Endodermal cell (in vitro differentiated cells): ENCODE data around the gene ELAVL2. TPM values are rescaled to one million over a fixed set of nuclear protein-coding genes. Genes with fewer than 3 reads are reported as not detected.

Source experiments
- DNase-seq: peaks from one replicate; pipeline ENCODE4 v3.0.0-alpha.2; 2017
- H3K27ac ChIP-seq: 2 replicates; pipeline ENCODE4 v1.5.1; 2013; ENCODE audit warnings: mild to moderate bottlenecking, low read depth, low read length, moderate library complexity
- H3K27me3 ChIP-seq: 2 replicates; pipeline ENCODE4 v1.6.1; 2013; ENCODE audit warnings: mild to moderate bottlenecking, low read length, moderate library complexity; ENCODE audit not compliant: insufficient read depth, control insufficient read depth, poor library complexity, severe bottlenecking
- H3K36me3 ChIP-seq: 2 replicates; pipeline ENCODE4 v1.7.0; 2013; ENCODE audit warnings: mild to moderate bottlenecking, low read length, moderate library complexity; ENCODE audit not compliant: control insufficient read depth, insufficient read depth
- H3K4me1 ChIP-seq: one replicate; pipeline ENCODE4 v1.7.0; 2013; ENCODE audit warnings: low read length; ENCODE audit not compliant: control insufficient read depth, insufficient read depth
- H3K4me3 ChIP-seq: 2 replicates; pipeline ENCODE4 v1.5.1; 2013; ENCODE audit warnings: mild to moderate bottlenecking, low read length, moderate library complexity
- H3K9ac ChIP-seq: 2 replicates; pipeline ENCODE4 v1.6.1; 2013; ENCODE audit warnings: mild to moderate bottlenecking, low read length, moderate library complexity; ENCODE audit not compliant: poor library complexity, severe bottlenecking; ENCODE audit errors: extremely low read depth
- H3K9me3 ChIP-seq: 2 replicates; pipeline ENCODE4 v1.6.1; 2013; ENCODE audit warnings: mild to moderate bottlenecking, low read length, moderate library complexity; ENCODE audit not compliant: control insufficient read depth
- H3K27ac Mint-ChIP-seq: 2 replicates; pipeline ENCODE4 v1.8.0; 2020; ENCODE audit warnings: mixed read lengths
- H3K27me3 Mint-ChIP-seq: 2 replicates; pipeline ENCODE4 v1.8.0; 2021; ENCODE audit warnings: mild to moderate bottlenecking, mixed read lengths; ENCODE audit not compliant: insufficient read depth
- H3K36me3 Mint-ChIP-seq: 2 replicates; pipeline ENCODE4 v1.8.0; 2020; ENCODE audit warnings: low read depth, mixed read lengths
- H3K4me1 Mint-ChIP-seq: 2 replicates; pipeline ENCODE4 v1.8.0; 2020; ENCODE audit warnings: mixed read lengths
- H3K4me3 Mint-ChIP-seq: 2 replicates; pipeline ENCODE4 v1.8.0; 2020; ENCODE audit warnings: mild to moderate bottlenecking, moderate library complexity, mixed read lengths
- H3K9me3 Mint-ChIP-seq: 2 replicates; pipeline ENCODE4 v1.8.0; 2020; ENCODE audit warnings: mild to moderate bottlenecking, mixed read lengths
- WGBS, 2 experiments: methylation state at CpG; one replicate each; pipeline versions ENCODE4 v1.1.5 to v1.1.7; 2013; ENCODE audit warnings: missing lambda C conversion rate in 2 of 2, mixed read lengths in 1 of 2; ENCODE audit not compliant: insufficient coverage in 1 of 2, insufficient read length in 1 of 2; 5-methylcytosine and 5-hydroxymethylcytosine counted together
- total RNA-seq, 2 donors: library from RNA; stranded (reverse); fragmentation: NEBNext Ultra II Directional in 1 of 2; extraction: Animal tissue kit (Norgen Biotek cat#: 25700) in 1 of 2; gene quantifications; 2 replicates in 1 of 2; 3 replicates in 1 of 2; pipeline ENCODE4 v1.2.1, GENCODE V29; 2021
- TF ChIP-seq, protein P1 (sequence below): fragments of 200-600 bp; sonication (generic); conservative IDR thresholded peaks from 2 replicates; pipeline ENCODE4 v1.5.0; 2021; ENCODE audit warnings: antibody characterized with exemption, mild to moderate bottlenecking

The ELAVL2 gene
- total RNA-seq, 2 donors from 2014 or later: 4.7 to 6.2 TPM

DNA sequence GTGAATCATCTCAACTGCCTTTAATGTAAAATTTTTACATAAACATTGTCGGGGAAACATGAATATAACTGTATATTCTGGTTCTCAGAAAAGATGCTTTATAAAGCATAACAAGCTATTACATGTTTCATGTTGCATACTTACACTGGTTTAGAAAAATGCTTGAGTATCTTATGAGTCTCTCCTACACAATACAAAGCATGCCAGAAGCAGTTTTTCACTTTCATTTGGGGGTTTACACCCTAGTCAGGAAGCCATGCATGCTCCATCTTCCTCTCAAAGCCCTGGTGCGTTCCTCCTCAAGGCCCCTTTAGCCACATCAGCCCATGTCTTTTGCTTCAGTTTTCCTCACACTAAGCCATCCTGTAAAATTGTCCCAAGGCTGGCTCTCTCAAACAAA, 22.8 kb downstream of the ELAVL2 start:
- Histone ChIP-seq H3K9ac (no peak overlapping the region), H3K27me3 (no peaks in the 10 kb centered on the region), H3K36me3 (no peaks in the 10 kb centered on the region), H3K9me3 (no peaks in the 10 kb centered on the region), H3K4me1 (no peaks in the 10 kb centered on the region), H3K4me3 (no peak overlapping the region), H3K27ac (no peak overlapping the region)
- Mint-ChIP-seq H3K27me3 (no peaks in the 10 kb centered on the region), H3K27ac (no peak overlapping the region), H3K4me3 (no peak overlapping the region), H3K9me3 (no peaks in the 10 kb centered on the region), H3K36me3 (no peaks in the 10 kb centered on the region), H3K4me1 (peaks cover 11% of the 10 kb centered on the region)
- no peak for DNase-seq
- TF ChIP-seq, protein P1, sequence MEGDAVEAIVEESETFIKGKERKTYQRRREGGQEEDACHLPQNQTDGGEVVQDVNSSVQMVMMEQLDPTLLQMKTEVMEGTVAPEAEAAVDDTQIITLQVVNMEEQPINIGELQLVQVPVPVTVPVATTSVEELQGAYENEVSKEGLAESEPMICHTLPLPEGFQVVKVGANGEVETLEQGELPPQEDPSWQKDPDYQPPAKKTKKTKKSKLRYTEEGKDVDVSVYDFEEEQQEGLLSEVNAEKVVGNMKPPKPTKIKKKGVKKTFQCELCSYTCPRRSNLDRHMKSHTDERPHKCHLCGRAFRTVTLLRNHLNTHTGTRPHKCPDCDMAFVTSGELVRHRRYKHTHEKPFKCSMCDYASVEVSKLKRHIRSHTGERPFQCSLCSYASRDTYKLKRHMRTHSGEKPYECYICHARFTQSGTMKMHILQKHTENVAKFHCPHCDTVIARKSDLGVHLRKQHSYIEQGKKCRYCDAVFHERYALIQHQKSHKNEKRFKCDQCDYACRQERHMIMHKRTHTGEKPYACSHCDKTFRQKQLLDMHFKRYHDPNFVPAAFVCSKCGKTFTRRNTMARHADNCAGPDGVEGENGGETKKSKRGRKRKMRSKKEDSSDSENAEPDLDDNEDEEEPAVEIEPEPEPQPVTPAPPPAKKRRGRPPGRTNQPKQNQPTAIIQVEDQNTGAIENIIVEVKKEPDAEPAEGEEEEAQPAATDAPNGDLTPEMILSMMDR: no peak
- 89% methylated on average over 2 of the region's 2 CpGs; no CpG with 5 or more reads in 1 of the 2 experiments for WGBS, 2 experiments

DNA sequence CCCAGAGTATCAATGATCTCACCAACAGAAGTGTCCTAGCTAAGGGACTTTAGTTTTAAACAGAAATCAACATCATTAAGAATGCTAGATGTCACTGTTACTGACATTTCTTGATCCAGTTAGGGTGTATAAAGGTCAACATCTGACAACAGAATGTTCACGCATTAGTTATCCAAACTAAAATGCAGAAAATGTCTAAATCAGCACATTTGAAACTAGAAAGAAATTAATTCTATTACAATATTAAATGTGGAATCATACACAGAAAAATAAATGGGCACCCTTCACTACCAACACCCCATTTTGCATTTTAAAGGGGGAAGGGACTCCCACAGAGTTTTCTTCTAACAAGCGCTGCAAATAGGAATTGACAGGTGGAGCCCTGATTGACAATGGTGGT, 24.5 kb downstream of the ELAVL2 start:
- WGBS, 2 experiments: 90% methylated on average over 2 of the region's 2 CpGs; no CpG with 5 or more reads in 1 of the 2 experiments
- Mint-ChIP-seq H3K9me3 (no peaks in the 10 kb centered on the region), H3K27me3 (no peaks in the 10 kb centered on the region), H3K36me3 (no peaks in the 10 kb centered on the region), H3K4me3 (no peak overlapping the region), H3K27ac (no peak overlapping the region), H3K4me1 (peaks cover 11% of the 10 kb centered on the region)
- no peaks in the 10 kb centered on the region for H3K9me3 ChIP-seq
- H3K36me3 ChIP-seq: no peaks in the 10 kb centered on the region
- no peak overlapping the region for H3K4me3 ChIP-seq
- no peaks in the 10 kb centered on the region for H3K4me1 ChIP-seq
- no peak overlapping the region for H3K27ac ChIP-seq
- H3K9ac ChIP-seq: no peak overlapping the region
- H3K27me3 ChIP-seq: no peaks in the 10 kb centered on the region
- TF ChIP-seq, protein P1: no peak
- DNase-seq: no peak

DNA sequence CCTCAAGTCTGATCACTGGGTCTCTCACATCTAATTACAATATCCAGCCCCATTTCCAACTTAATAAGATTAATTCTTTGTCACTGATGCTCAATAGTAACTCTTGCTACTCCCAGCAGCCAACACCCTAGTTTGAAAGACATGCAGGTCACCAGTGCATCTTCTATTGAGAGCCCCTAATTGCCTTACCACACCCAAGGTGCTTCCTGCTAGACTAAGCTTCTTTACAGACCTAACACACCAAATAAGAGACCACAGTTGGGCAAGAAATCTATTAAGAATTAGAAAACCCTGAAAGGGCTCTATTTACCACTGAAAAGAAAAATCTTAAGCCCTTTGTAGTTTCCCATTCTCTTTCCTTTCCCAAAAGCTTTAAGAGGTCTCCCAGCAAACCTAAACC, 26.5 kb downstream of the ELAVL2 start:
- TF ChIP-seq, protein P1: no peak
- no peaks in the 10 kb centered on the region for H3K4me1 ChIP-seq
- Mint-ChIP-seq H3K9me3 (no peaks in the 10 kb centered on the region), H3K27me3 (no peaks in the 10 kb centered on the region), H3K36me3 (no peaks in the 10 kb centered on the region), H3K4me1 (peaks cover 11% of the 10 kb centered on the region), H3K27ac (no peak overlapping the region), H3K4me3 (no peak overlapping the region)
- no peak overlapping the region for H3K27ac ChIP-seq
- no peaks in the 10 kb centered on the region for H3K27me3 ChIP-seq
- no peak overlapping the region for H3K4me3 ChIP-seq
- H3K36me3 ChIP-seq: no peaks in the 10 kb centered on the region
- no peak for DNase-seq
- H3K9me3 ChIP-seq: no peaks in the 10 kb centered on the region
- no peak overlapping the region for H3K9ac ChIP-seq
